A549 (cell line): ENCODE measurements around the gene ADCY3. TPM values are rescaled to one million over a fixed set of nuclear protein-coding genes. Genes with fewer than 3 reads are reported as not detected.

Experiments used
- ATAC-seq, 2 experiments: fragments of 200-7000 bp in 1 of 2; fragments of >200 bp in 1 of 2; cut with Nextera tagmentation in 1 of 2; cut with Tn5 transposase in 1 of 2; 3 replicates each; pipeline versions ENCODE4 v1.8.0 to v1.9.1; 2018 to 2020; ENCODE audit warnings: mild to moderate bottlenecking in 1 of 2, moderate library complexity in 1 of 2
- CTCF ChIA-PET: fragments of 300-600 bp; sonication (Branson Sonifier 250); formaldehyde crosslinking; extraction: SDS; loops from one replicate; lab custom pipeline; 2021; ENCODE audit warnings: antibody characterized with exemption, inconsistent platforms; lab: Yijun Ruan, JAX
- POLR2A ChIA-PET: fragments of 350-600 bp; formaldehyde crosslinking; extraction: SDS; loops from one replicate; lab custom pipeline; 2021; ENCODE audit warnings: antibody characterized with exemption, inconsistent platforms; lab: Yijun Ruan, JAX
- DNase-seq, 2 experiments: peaks; one replicate each; pipeline versions ENCODE4 v3.0.0 to v3.0.0-alpha.2; 2011 to 2016; ENCODE audit warnings: low read depth in 1 of 2, low spot score in 1 of 2
- FAIRE-seq: peaks from 2 replicates; lab custom pipeline; 2011; peaks lifted over from hg19 to GRCh38; lab: Jason Lieb, UNC
- H3K27ac ChIP-seq, 2 experiments: fragments of >200 bp; sonication (Bioruptor Twin); formaldehyde crosslinking; 3 replicates each; pipeline ENCODE4 v1.5.1; 2016 to 2017
- H3K4me1 ChIP-seq: fragments of >200 bp; sonication (Bioruptor Twin); formaldehyde crosslinking; 3 replicates; pipeline ENCODE4 v1.6.1; 2016
- H3K4me2 ChIP-seq: fragments of >200 bp; sonication (Bioruptor Twin); formaldehyde crosslinking; 3 replicates; pipeline ENCODE4 v1.6.1; 2016
- H3K4me3 ChIP-seq: fragments of >200 bp; sonication (Bioruptor Twin); formaldehyde crosslinking; 3 replicates; pipeline ENCODE4 v1.5.1; 2016
- H3K9me3 ChIP-seq: fragments of >200 bp; sonication (Bioruptor Twin); formaldehyde crosslinking; 3 replicates; pipeline ENCODE4 v1.6.1; 2016
- BCL3 ChIP-seq: fragments of >200 bp; sonication (Bioruptor Twin); formaldehyde crosslinking; IDR thresholded peaks from 3 replicates; pipeline ENCODE4 v1.6.1; 2016
- CBX2 ChIP-seq: fragments of 200-600 bp; sonication (generic); IDR thresholded peaks from 2 replicates; pipeline ENCODE4 v1.6.1; 2016; ENCODE audit warnings: low read depth, mild to moderate bottlenecking, borderline replicate concordance
- CBX8 ChIP-seq: fragments of 200-600 bp; sonication (generic); IDR thresholded peaks from 2 replicates; pipeline ENCODE4 v1.6.1; 2016
- CHD2 ChIP-seq: fragments of 150-350 bp; IDR thresholded peaks from 2 replicates; pipeline ENCODE4 v1.6.1; 2014; ENCODE audit warnings: low read length; ENCODE audit not compliant: partially characterized antibody
- CTCF ChIP-seq: fragments of >200 bp; sonication (Bioruptor Twin); formaldehyde crosslinking; IDR thresholded peaks from 3 replicates; pipeline ENCODE4 v1.5.1; 2016
- EHMT2 ChIP-seq: fragments of 200-600 bp; sonication (generic); IDR thresholded peaks from 2 replicates; pipeline ENCODE4 v1.6.1; 2016; ENCODE audit warnings: antibody characterized with exemption, low read depth, mild to moderate bottlenecking, moderate library complexity
- ELK1 ChIP-seq: fragments of 150-350 bp; IDR thresholded peaks from 2 replicates; pipeline ENCODE4 v1.6.1; 2014; ENCODE audit warnings: low read depth, mild to moderate bottlenecking, low read length
- FOSL2 ChIP-seq, 2 experiments: fragments of 450-650 bp in 1 of 2; fragments of >200 bp in 1 of 2; sonication (Bioruptor Twin) in 1 of 2; formaldehyde crosslinking; IDR thresholded peaks; 2 replicates each; pipeline versions ENCODE4 v1.5.0 to v1.6.1; 2016 to 2020; ENCODE audit warnings: mild to moderate bottlenecking in 1 of 2, moderate library complexity in 1 of 2
- FOXS1 ChIP-seq: fragments of 250-450 bp; sonication (Bioruptor Pico); IDR thresholded peaks from 2 replicates; pipeline ENCODE4 v1.5.0; 2020; ENCODE audit warnings: mild to moderate bottlenecking, moderate library complexity
- HDAC2 ChIP-seq: fragments of 200-600 bp; sonication (generic); IDR thresholded peaks from 2 replicates; pipeline ENCODE4 v1.6.1; 2016
- HOXA7 ChIP-seq: fragments of 250-450 bp; sonication (Bioruptor Pico); IDR thresholded peaks from 2 replicates; pipeline ENCODE4 v1.5.0; 2020; ENCODE audit warnings: mild to moderate bottlenecking, moderate library complexity
- HOXB13 ChIP-seq: fragments of 250-450 bp; sonication (Bioruptor Pico); IDR thresholded peaks from 2 replicates; pipeline ENCODE4 v1.5.0; 2020; ENCODE audit warnings: low read depth, mild to moderate bottlenecking, moderate library complexity
- HOXB5 ChIP-seq: fragments of 250-450 bp; sonication (Bioruptor Pico); IDR thresholded peaks from 2 replicates; pipeline ENCODE4 v1.5.0; 2020; ENCODE audit warnings: mild to moderate bottlenecking, moderate library complexity
- JUN ChIP-seq, 2 experiments: fragments of >200 bp; sonication (Bioruptor Twin); formaldehyde crosslinking; IDR thresholded peaks; 2 replicates in 1 of 2; 3 replicates in 1 of 2; pipeline ENCODE4 v1.6.1; 2016 to 2017
- KDM5A ChIP-seq: fragments of 200-600 bp; sonication (generic); IDR thresholded peaks from 2 replicates; pipeline ENCODE4 v1.6.1; 2016; ENCODE audit warnings: antibody characterized with exemption, mild to moderate bottlenecking
- MAFK ChIP-seq: fragments of 450-650 bp; IDR thresholded peaks from 2 replicates; pipeline ENCODE4 v1.6.1; 2014; ENCODE audit not compliant: partially characterized antibody
- NFE2L2 ChIP-seq: fragments of 150-350 bp; conservative IDR thresholded peaks from 2 replicates; pipeline ENCODE4 v1.6.1; 2014; ENCODE audit warnings: low read length
- NR3C1 ChIP-seq: fragments of >200 bp; sonication (Bioruptor Twin); formaldehyde crosslinking; IDR thresholded peaks from 3 replicates; pipeline ENCODE4 v1.6.1; 2017
- RAD21 ChIP-seq, 2 experiments: fragments of >200 bp in 1 of 2; sonication (Bioruptor Twin) in 1 of 2; formaldehyde crosslinking in 1 of 2; IDR thresholded peaks in 1 of 2; conservative IDR thresholded peaks in 1 of 2; 2 replicates in 1 of 2; 3 replicates in 1 of 2; pipeline ENCODE4 v1.6.1; 2012 to 2018; ENCODE audit warnings: inconsistent platforms in 1 of 2
- RCOR1 ChIP-seq: fragments of 150-350 bp; IDR thresholded peaks from 2 replicates; pipeline ENCODE4 v1.6.1; 2014; ENCODE audit warnings: antibody characterized with exemption, low read length, low read depth
- RFX5 ChIP-seq: fragments of 450-650 bp; IDR thresholded peaks from 2 replicates; pipeline ENCODE4 v1.7.1; 2014; ENCODE audit warnings: antibody characterized with exemption, mild to moderate bottlenecking, moderate library complexity
- SMC3 ChIP-seq: fragments of >200 bp; sonication (Bioruptor Twin); formaldehyde crosslinking; IDR thresholded peaks from 3 replicates; pipeline ENCODE4 v1.6.1; 2018; ENCODE audit warnings: inconsistent platforms
- ZC3H11A ChIP-seq: fragments of 450-650 bp; IDR thresholded peaks from 2 replicates; pipeline ENCODE4 v1.6.1; 2014; ENCODE audit warnings: antibody characterized with exemption, mild to moderate bottlenecking
- ZNF302 ChIP-seq: fragments of 250-450 bp; sonication (Bioruptor Pico); IDR thresholded peaks from 2 replicates; pipeline ENCODE4 v1.9.0; 2021; ENCODE audit warnings: inconsistent platforms, mild to moderate bottlenecking, moderate library complexity
- WGBS: methylation state at CpG from one replicate; pipeline ENCODE4 v1.1.6; 2017; ENCODE audit errors: missing lambda C conversion rate; 5-methylcytosine and 5-hydroxymethylcytosine counted together
- polyA plus RNA-seq, 4 experiments: library from polyadenylated mRNA; depleted of rRNA in 3 of 4; stranded (reverse); fragments of >200 nt; fragmentation: RNase III in 1 of 4; extraction: RNeasy Plus Mini Kit Qiagen cat#74134 plus additional on column Dnase treatment in 1 of 4; gene quantifications; 2 replicates in 3 of 4; 3 replicates in 1 of 4; pipeline ENCODE4 v1.2.3, GENCODE V29; 2011 to 2017
- TF ChIP-seq, protein P1 (sequence below): fragments of 200-600 bp; sonication (generic); IDR thresholded peaks from 2 replicates; pipeline ENCODE4 v1.6.1; 2016; ENCODE audit warnings: antibody characterized with exemption, mild to moderate bottlenecking, moderate library complexity
- TF ChIP-seq, protein P2 (sequence below): fragments of 450-650 bp; IDR thresholded peaks from 2 replicates; pipeline ENCODE4 v1.6.1; 2014; ENCODE audit warnings: antibody characterized with exemption
- TF ChIP-seq, protein P3 (sequence below): IDR thresholded peaks from 2 replicates; pipeline ENCODE4 v1.6.1; 2012; ENCODE audit warnings: low read depth, borderline replicate concordance
- TF ChIP-seq, protein P4 (sequence below): fragments of 250-450 bp; sonication (Bioruptor Pico); IDR thresholded peaks from 2 replicates; pipeline ENCODE4 v1.5.0; 2021; ENCODE audit warnings: mild to moderate bottlenecking, moderate library complexity, borderline replicate concordance

Gene ADCY3
- polyA plus RNA-seq, 2 of the 4 experiments (the other 2 are of a cell fraction), result 37.4 to 65.4 TPM

DNA sequence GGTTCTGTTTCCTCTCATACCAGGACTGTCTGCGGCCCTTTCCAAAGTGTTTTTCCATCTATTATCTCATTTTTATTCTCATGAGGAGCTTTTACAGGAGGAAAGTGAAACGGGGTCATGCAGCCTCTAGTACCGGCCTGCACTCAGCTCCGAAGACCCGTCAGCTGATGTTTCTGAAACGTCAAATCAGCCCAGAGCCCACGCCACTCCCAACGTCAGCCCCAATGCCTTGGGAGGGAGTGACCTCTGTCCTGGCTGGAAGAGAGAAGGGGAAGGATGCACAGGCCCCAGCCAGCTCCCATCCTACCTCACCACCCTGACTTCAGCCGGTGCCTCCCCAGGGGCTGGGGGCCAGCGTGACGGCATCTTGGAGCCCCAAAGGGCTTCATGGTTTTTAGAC lies 58.5 kb downstream of the ADCY3 start:
- Histone ChIP-seq H3K27ac (no peak overlapping the region), H3K4me3 (no peak overlapping the region), H3K4me1 (no peaks in the 10 kb centered on the region), H3K9me3 (no peaks in the 10 kb centered on the region), H3K4me2 (no peak overlapping the region)
- DNase-seq (no peak), ATAC-seq (no peak), FAIRE-seq (no peak)
- POLR2A ChIA-PET, result no interaction called here
- CTCF ChIA-PET, result interaction anchor here (1.0 kb wide), 1 partner anchor 34 kb away, joined by 3 read pairs; no protein-coding TSS in a partner anchor
- TF ChIP-seq, protein P1, sequence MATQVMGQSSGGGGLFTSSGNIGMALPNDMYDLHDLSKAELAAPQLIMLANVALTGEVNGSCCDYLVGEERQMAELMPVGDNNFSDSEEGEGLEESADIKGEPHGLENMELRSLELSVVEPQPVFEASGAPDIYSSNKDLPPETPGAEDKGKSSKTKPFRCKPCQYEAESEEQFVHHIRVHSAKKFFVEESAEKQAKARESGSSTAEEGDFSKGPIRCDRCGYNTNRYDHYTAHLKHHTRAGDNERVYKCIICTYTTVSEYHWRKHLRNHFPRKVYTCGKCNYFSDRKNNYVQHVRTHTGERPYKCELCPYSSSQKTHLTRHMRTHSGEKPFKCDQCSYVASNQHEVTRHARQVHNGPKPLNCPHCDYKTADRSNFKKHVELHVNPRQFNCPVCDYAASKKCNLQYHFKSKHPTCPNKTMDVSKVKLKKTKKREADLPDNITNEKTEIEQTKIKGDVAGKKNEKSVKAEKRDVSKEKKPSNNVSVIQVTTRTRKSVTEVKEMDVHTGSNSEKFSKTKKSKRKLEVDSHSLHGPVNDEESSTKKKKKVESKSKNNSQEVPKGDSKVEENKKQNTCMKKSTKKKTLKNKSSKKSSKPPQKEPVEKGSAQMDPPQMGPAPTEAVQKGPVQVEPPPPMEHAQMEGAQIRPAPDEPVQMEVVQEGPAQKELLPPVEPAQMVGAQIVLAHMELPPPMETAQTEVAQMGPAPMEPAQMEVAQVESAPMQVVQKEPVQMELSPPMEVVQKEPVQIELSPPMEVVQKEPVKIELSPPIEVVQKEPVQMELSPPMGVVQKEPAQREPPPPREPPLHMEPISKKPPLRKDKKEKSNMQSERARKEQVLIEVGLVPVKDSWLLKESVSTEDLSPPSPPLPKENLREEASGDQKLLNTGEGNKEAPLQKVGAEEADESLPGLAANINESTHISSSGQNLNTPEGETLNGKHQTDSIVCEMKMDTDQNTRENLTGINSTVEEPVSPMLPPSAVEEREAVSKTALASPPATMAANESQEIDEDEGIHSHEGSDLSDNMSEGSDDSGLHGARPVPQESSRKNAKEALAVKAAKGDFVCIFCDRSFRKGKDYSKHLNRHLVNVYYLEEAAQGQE, result no peak
- TF ChIP-seq RAD21 (conservative IDR thresholded peaks at IDR 0.05 in 1 of 2, IDR thresholded peaks at IDR 0.05 in 1 of 2) (no peak), HOXB5 (no peak), CHD2 (no peak), KDM5A (no peak), HOXB13 (CRISPR knock-in tag) (no peak), RCOR1 (no peak), CTCF (no peak), ZNF302 (CRISPR knock-in tag) (no peak), CBX2 (no peak), ZC3H11A (no peak), HDAC2 (no peak), JUN (IDR thresholded peaks at IDR 0.05) (no peak), RFX5 (no peak), CBX8 (no peak), FOXS1 (no peak), SMC3 (no peak)
- WGBS, result 93% methylated on average over 11 of the region's 11 CpGs

DNA sequence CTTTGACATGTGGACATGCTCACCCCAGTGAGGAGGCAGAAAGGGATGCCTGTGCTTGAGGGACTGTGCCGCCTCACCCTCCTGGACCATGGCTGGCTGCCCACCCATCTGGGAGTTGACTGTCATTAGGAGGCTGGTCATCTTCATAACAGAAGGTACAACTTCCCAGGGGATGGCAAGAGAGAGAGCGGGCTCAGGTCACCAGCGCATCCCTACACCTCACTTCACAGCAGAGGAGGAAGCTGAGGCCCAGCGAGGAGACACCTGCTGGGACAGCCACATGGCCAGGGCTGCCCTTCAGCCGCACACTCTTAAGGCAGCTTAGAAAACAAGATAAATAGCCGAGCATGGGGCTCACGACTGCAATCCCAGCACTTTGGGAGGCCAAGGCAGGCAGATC lies 59.4 kb downstream of the ADCY3 start:
- CTCF ChIA-PET, result no interaction called here
- H3K9me3 ChIP-seq, result no peaks in the 10 kb centered on the region
- TF ChIP-seq, protein P2, sequence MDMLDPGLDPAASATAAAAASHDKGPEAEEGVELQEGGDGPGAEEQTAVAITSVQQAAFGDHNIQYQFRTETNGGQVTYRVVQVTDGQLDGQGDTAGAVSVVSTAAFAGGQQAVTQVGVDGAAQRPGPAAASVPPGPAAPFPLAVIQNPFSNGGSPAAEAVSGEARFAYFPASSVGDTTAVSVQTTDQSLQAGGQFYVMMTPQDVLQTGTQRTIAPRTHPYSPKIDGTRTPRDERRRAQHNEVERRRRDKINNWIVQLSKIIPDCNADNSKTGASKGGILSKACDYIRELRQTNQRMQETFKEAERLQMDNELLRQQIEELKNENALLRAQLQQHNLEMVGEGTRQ, result no peak
- no peak for TF ChIP-seq KDM5A
- no peak for TF ChIP-seq EHMT2
- no peak for TF ChIP-seq NR3C1
- no peak for TF ChIP-seq HDAC2
- TF ChIP-seq NFE2L2, result no peak
- no peak for TF ChIP-seq ELK1
- TF ChIP-seq, protein P3, sequence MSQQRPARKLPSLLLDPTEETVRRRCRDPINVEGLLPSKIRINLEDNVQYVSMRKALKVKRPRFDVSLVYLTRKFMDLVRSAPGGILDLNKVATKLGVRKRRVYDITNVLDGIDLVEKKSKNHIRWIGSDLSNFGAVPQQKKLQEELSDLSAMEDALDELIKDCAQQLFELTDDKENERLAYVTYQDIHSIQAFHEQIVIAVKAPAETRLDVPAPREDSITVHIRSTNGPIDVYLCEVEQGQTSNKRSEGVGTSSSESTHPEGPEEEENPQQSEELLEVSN, result no peak
- TF ChIP-seq, protein P4, sequence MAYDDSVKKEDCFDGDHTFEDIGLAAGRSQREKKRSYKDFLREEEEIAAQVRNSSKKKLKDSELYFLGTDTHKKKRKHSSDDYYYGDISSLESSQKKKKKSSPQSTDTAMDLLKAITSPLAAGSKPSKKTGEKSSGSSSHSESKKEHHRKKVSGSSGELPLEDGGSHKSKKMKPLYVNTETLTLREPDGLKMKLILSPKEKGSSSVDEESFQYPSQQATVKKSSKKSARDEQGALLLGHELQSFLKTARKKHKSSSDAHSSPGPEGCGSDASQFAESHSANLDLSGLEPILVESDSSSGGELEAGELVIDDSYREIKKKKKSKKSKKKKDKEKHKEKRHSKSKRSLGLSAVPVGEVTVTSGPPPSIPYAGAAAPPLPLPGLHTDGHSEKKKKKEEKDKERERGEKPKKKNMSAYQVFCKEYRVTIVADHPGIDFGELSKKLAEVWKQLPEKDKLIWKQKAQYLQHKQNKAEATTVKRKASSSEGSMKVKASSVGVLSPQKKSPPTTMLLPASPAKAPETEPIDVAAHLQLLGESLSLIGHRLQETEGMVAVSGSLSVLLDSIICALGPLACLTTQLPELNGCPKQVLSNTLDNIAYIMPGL (CRISPR knock-in tag), result no peak
- TF ChIP-seq MAFK, result no peak
- TF ChIP-seq BCL3, result no peak
- TF ChIP-seq FOXS1, result no peak
- TF ChIP-seq FOSL2 (IDR thresholded peaks at IDR 0.05), result no peak
- TF ChIP-seq FOSL2 (CRISPR knock-in tag; IDR thresholded peaks at IDR 0.05), result no peak
- no peak for TF ChIP-seq CBX8
- TF ChIP-seq HOXA7 (CRISPR knock-in tag), result no peak

More for the DNA sequence above, 59.4 kb downstream of the ADCY3 start:
- FAIRE-seq, result no peak
- ATAC-seq, result no peak
- POLR2A ChIA-PET, result no interaction called here
- Histone ChIP-seq H3K27ac (no peak overlapping the region), H3K4me3 (no peak overlapping the region), H3K4me2 (no peak overlapping the region), H3K4me1 (no peaks in the 10 kb centered on the region)
- no peak for DNase-seq
- 97% methylated on average over 7 of the region's 7 CpGs for WGBS
